ENCODE data around the gene MTG1.

The MTG1 gene, protein sequence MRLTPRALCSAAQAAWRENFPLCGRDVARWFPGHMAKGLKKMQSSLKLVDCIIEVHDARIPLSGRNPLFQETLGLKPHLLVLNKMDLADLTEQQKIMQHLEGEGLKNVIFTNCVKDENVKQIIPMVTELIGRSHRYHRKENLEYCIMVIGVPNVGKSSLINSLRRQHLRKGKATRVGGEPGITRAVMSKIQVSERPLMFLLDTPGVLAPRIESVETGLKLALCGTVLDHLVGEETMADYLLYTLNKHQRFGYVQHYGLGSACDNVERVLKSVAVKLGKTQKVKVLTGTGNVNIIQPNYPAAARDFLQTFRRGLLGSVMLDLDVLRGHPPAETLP

GRCh38 chr10:133394064-133394663, at the start of gene MTG1:
Gene MTG1 (plus strand): TSS chr10:133394157. CDS start chr10:133394221, 64 bp downstream.
- peak; percentile 89 for DNase-seq (ENCODE audit: low spot score)

DNA sequence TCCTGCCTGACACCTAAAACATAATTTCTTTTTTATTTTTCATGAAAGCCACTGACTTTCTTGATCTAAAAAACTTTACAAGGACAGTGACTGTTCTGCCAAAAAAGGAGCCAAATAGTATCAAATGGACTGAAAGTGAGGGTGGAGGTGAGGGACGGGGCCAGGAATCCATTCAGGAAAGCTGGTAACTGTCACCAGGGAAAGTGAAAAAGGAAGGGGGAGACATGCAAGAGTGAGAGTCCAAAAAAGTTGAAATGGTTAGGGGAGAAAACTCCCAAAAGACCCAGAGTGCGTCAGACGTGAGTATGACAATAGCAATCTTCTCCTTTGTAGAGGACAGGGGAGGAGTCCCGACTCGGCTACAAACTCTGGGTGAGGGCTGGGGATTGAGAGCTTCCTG, 49.7 kb upstream of the MTG1 start:
- no peak for DNase-seq (ENCODE audit: low spot score)

DNA sequence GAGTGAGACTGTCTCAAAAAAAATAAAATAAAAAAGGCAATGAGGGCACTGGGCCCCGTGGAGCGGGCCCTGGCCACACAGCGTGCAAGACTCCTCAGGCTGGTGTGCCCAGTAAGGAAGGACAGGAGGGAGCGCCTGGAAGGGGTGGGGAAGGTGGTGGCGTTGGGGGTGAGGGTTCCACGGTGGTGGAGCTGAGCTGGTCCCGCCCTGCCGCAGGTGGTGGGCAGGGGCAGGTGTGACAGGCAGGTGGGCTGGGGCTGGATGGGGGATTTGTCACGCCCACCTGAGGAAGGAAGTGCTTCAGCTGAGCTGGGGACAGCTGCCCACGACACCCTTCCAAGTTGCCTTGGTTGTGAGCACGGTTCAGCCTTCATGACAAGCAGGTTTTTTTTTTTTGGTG, 47.5 kb upstream of the MTG1 start:
- DNase-seq (ENCODE audit: low spot score), result no peak

GRCh38 chr10:133347710-133348517, 46.0 kb upstream of the MTG1 start:
- DNase-seq (ENCODE audit: low spot score), result no peak

DNA sequence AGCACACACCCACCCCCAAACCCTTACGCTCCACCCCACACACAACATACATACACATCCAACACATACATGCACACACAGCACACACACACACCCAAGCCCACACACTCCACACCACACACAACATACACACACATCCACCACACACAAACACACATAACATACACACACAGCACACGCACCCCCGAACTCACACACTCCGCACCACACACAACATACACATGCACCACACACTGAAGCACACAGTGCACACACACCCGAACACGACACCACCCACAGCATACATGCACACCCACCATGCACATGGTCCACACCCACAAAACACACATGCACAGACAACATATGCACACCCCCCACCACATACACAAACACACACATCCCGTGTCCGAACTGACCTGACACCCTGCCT, 44.8 kb upstream of the MTG1 start:
- no peak for DNase-seq (ENCODE audit: low spot score)

GRCh38 chr10:133349577-133350011, 44.4 kb upstream of the MTG1 start:
- no peak for DNase-seq (ENCODE audit: low spot score)

- no peak for DNase-seq (ENCODE audit: low spot score)
Observed at GRCh38 chr10:133350283-133350949, 43.5 kb upstream of the MTG1 start.

- DNase-seq (ENCODE audit: low spot score), result no peak
Observed at GRCh38 chr10:133350950-133351329, 43.0 kb upstream of the MTG1 start.

GRCh38 chr10:133351408-133352318, 42.3 kb upstream of the MTG1 start:
- DNase-seq (ENCODE audit: low spot score), result no peak

DNA sequence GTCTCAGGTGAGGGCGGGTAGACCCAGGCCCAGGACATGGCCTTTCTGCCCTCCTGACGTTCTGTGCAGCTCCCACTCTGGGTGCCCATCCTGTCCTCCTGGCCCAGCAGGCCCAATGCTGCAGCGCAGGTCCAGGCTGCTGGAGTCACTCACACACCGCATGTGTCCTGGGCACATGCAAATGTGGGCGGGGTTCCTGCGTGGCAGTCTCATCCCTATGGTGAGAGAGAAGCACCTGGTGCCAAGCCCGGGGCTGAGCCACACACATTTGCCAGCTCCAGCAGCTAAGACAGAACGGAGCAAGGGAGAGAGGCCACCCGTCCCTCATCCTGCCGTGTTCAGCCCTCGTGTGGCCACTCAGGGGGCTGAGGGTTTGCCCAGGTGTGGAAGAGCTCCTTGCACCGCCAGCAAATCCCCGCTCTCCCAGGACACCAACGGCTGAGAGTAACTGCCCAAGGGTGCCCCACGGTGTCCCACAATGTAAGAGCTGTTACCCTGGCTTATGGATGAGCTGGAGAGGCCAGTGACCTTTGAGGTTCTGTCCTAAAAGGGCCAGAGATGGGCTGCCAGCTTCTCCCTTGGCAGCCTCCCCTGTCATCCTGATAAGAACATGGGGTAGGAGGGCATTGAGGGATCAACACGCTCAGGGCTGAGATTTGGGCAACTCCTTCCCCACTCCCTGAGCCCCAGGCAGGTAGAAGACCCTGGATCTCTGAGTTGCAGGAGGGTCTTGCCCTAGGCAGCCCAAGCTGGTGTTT, 40.6 kb upstream of the MTG1 start:
- no peak for DNase-seq (ENCODE audit: low spot score)

GRCh38 chr10:133353988-133354605, 39.9 kb upstream of the MTG1 start:
- DNase-seq (ENCODE audit: low spot score), result no peak

DNA sequence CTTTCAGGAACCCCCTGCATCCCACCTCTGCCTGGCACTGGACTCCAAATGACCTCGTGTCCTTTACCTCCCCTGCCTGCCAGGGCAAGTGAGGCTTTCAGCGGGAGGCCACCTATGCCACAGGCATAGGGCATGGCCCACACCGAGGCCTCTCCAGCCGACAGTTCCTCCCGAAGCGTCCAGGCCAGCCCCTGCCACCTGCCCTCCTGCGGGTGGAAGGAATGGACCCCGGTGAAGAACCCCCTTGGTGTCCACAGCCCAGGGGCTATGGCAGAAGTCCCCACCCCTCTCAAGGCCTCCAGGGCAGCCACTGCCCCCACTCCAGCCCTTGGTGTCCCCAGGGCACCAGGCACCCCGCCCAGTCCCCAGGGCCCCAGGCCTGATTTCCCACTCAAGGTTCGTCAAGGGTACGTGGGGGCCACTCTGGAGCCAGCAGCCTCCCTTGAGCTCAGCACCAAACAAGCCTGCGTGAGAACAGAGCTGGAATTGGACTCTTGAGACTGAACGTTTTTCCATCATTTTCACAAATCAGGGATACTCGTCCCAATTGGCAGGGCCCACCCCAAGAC, 39.2 kb upstream of the MTG1 start:
- no peak for DNase-seq (ENCODE audit: low spot score)

- DNase-seq (ENCODE audit: low spot score), result no peak
Observed at GRCh38 chr10:133355266-133355665, 38.7 kb upstream of the MTG1 start.

- DNase-seq (ENCODE audit: low spot score), result no peak
Observed at GRCh38 chr10:133355991-133356390, 38.0 kb upstream of the MTG1 start.

GRCh38 chr10:133356549-133357284, 37.2 kb upstream of the MTG1 start:
- no peak for DNase-seq (ENCODE audit: low spot score)

- DNase-seq (ENCODE audit: low spot score), result peak; percentile 51
Observed at GRCh38 chr10:133357285-133358161, 36.4 kb upstream of the MTG1 start, which contains the start of gene FUOM. Gene FUOM (minus strand): TSS chr10:133358019. CDS start chr10:133358007, 12 bp downstream.

DNA sequence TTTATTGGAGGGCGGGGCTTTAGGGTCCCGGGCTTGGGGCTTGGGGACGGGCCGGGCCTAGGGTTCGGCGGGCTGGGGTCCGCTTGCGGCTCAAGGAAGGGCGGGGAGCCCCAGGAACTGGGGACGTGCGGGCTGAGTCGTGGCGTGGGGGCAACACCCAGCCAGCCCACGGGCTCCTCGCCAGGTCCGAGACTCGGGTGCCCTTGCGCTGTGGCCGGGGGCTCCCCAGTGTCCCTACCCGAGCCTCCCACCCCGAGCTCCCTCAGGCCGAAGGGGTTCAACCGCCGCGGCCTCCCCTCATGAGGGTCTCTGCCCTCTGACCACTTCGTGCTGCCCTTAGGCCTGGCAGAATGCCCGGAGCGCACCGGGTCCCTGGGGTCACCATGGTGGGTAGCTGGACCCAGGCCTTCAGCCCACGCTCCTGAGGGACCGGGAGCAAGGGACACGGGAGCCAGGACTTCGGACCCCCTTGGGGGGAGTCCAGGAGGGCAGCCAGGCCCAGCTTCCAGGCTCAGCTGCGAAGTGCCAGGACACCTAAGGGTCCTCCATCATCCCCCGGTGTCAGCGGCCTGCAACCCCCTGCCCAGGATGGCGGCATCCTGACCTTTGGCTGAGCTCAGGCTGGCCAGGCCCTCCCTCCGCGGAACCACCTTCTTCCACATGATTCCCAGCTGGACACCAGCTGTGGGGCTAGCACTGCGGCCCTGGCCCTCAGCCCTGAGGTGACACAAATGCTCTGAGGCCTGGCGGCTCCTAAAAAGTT, 35.6 kb upstream of the MTG1 start:
- DNase-seq (ENCODE audit: low spot score), result no peak
